ENCODE results near the gene FLRT1. TPM values are rescaled to one million over a fixed set of nuclear protein-coding genes. Genes with fewer than 3 reads are reported as not detected.

Gene FLRT1
- total and polyA plus RNA-seq, 2 experiments from 2014 or later: 0.76 to 1.1 TPM

GRCh38 chr11:64017945-64018224 is 17.8 kb upstream of the FLRT1 start:
- TF ChIP-seq POLR2AphosphoS5 (IDR thresholded peaks at IDR 0.05; ENCODE audit: low read depth) (no peak), CREB1 (CRISPR knock-in tag; IDR thresholded peaks at IDR 0.05; ENCODE audit: low read depth) (no peak), EZH2phosphoT487 (IDR thresholded peaks at IDR 0.05; ENCODE audit: unreplicated experiment) (no peak), EZH2 (IDR thresholded peaks at IDR 0.05; ENCODE audit: low read depth, unreplicated experiment) (no peak), ZNF331 (CRISPR knock-in tag; IDR thresholded peaks at IDR 0.05; ENCODE audit: low read depth) (no peak), ETS1 (IDR thresholded peaks at IDR 0.05) (no peak), ZNF114 (CRISPR knock-in tag; IDR thresholded peaks at IDR 0.05) (no peak)
- H3F3A ChIP-seq (replicated peaks; ENCODE audit: low read depth): 0 out of 2 replicates have a peak, but pooled peaks cover 3% of the 10 kb centered on the region
- Mint-ChIP-seq H3K27ac (no peak overlapping the region), H3K4me1 (peaks cover 32% of the 10 kb centered on the region), H3K36me3 (ENCODE audit: low read depth) (no peaks in the 10 kb centered on the region), H3K9me3 (no peaks in the 10 kb centered on the region), H3K27me3 (ENCODE audit: insufficient read depth, low read depth, poor library complexity) (peaks cover 42% of the 10 kb centered on the region), H3K4me3 (no peak overlapping the region)
- DNase-seq (ENCODE audit: low spot score) (no peak), ATAC-seq (no peak)
- H3K4me1 ChIP-seq (ENCODE audit: insufficient read depth): peaks cover 23% of the 10 kb centered on the region
- no peaks in the 10 kb centered on the region for H3K79me2 ChIP-seq (replicated peaks; ENCODE audit: insufficient read depth)
- H4K20me1 ChIP-seq (replicated peaks; ENCODE audit: insufficient read depth): no peaks in the 10 kb centered on the region
- no peaks in the 10 kb centered on the region for H3K9me2 ChIP-seq (ENCODE audit: insufficient read depth)
- H3K4me2 ChIP-seq: no peak overlapping the region
- no peak overlapping the region for H3K27ac ChIP-seq (ENCODE audit: low read depth)
- H2AFZ ChIP-seq: no peak overlapping the region
- H3K27me3 ChIP-seq (ENCODE audit: insufficient read depth): peaks cover 55% of the 10 kb centered on the region
- H3K4me3 ChIP-seq: no peak overlapping the region
- H3K36me3 ChIP-seq (ENCODE audit: insufficient read depth): no peaks in the 10 kb centered on the region

GRCh38 chr11:64018310-64018709 is 17.4 kb upstream of the FLRT1 start:
- DNase-seq (ENCODE audit: low spot score): no peak
- no peak overlapping the region for H3K4me2 ChIP-seq
- peaks cover 51% of the 10 kb centered on the region for H3K27me3 ChIP-seq (ENCODE audit: insufficient read depth)
- no peaks in the 10 kb centered on the region for H3K36me3 Mint-ChIP-seq (ENCODE audit: low read depth)
- 0 out of 2 replicates have a peak, but pooled peaks cover 3% of the 10 kb centered on the region for H3F3A ChIP-seq (replicated peaks; ENCODE audit: low read depth)
- H3K9me2 ChIP-seq (ENCODE audit: insufficient read depth): no peaks in the 10 kb centered on the region
- no peaks in the 10 kb centered on the region for H3K79me2 ChIP-seq (replicated peaks; ENCODE audit: insufficient read depth)
- H3K9me3 Mint-ChIP-seq: no peaks in the 10 kb centered on the region
- H3K4me1 ChIP-seq (ENCODE audit: insufficient read depth): peaks cover 23% of the 10 kb centered on the region
- H3K36me3 ChIP-seq (ENCODE audit: insufficient read depth): no peaks in the 10 kb centered on the region
- H2AFZ ChIP-seq: no peak overlapping the region
- H3K27ac ChIP-seq (ENCODE audit: low read depth): no peak overlapping the region
- H3K27ac Mint-ChIP-seq: no peak overlapping the region
- no peaks in the 10 kb centered on the region for H4K20me1 ChIP-seq (replicated peaks; ENCODE audit: insufficient read depth)
- no peak for ATAC-seq
- peaks cover 43% of the 10 kb centered on the region for H3K27me3 Mint-ChIP-seq (ENCODE audit: insufficient read depth, low read depth, poor library complexity)
- H3K4me3 ChIP-seq: no peak overlapping the region
- peaks cover 35% of the 10 kb centered on the region for H3K4me1 Mint-ChIP-seq
- no peak overlapping the region for H3K4me3 Mint-ChIP-seq
- TF ChIP-seq EZH2 (IDR thresholded peaks at IDR 0.05; ENCODE audit: low read depth, unreplicated experiment) (no peak), EZH2phosphoT487 (IDR thresholded peaks at IDR 0.05; ENCODE audit: unreplicated experiment) (no peak), ZNF462 (CRISPR knock-in tag; IDR thresholded peaks at IDR 0.05) (no peak), NANOG (IDR thresholded peaks at IDR 0.05; ENCODE audit: borderline replicate concordance) (no peak), JUNB (IDR thresholded peaks at IDR 0.05; ENCODE audit: unreplicated experiment) (no peak), REST (IDR thresholded peaks at IDR 0.05; ENCODE audit: unreplicated experiment) (no peak), STAT1 (IDR thresholded peaks at IDR 0.05; ENCODE audit: unreplicated experiment) (no peak)
